Adrenal gland (tissue), 5 donors: ENCODE data around the gene PCDH9.

Experiments used
- CTCF ChIP-seq, 6 experiments: fragments of 450-650 bp in 4 of 6; fragments of 200-600 bp in 2 of 6; sonication (generic) in 1 of 6; IDR thresholded peaks; 1 replicate in 5 of 6; 2 replicates in 1 of 6; pipeline versions ENCODE4 v1.5.1 to v1.8.0; 2016 to 2021; ENCODE audit warnings: antibody characterized with exemption in 6 of 6, mild to moderate bottlenecking in 2 of 6, moderate library complexity in 1 of 6
- POLR2A ChIP-seq, 2 donors: fragments of 450-650 bp; IDR thresholded peaks; one replicate each; pipeline ENCODE4 v1.6.1; 2017; ENCODE audit warnings: antibody characterized with exemption in 2 of 2, mild to moderate bottlenecking in 2 of 2, moderate library complexity in 1 of 2
- donor health status: DM: no; HTN: no; CAD: no.

GRCh38 chr13:66509175-66509574, 721.0 kb downstream of the PCDH9 start:
- TF ChIP-seq POLR2A (IDR thresholded peaks at IDR 0.05) (no peak), CTCF (IDR thresholded peaks at IDR 0.05) (no peak)
